ENCODE data around the gene MTMR4.
"Not testable (repeated sequence)": the region's sequence is repeated elsewhere in the genome, so short reads cannot be mapped to it uniquely, and the experiment has no call there.

Gene MTMR4

GRCh38 chr17:58487589-58488427, 26.6 kb downstream of the MTMR4 start, which contains the start of gene HSF5:
Gene HSF5 (minus strand): TSS chr17:58488408. CDS start chr17:58488274, 134 bp downstream.
- TF ChIP-seq, protein P1, sequence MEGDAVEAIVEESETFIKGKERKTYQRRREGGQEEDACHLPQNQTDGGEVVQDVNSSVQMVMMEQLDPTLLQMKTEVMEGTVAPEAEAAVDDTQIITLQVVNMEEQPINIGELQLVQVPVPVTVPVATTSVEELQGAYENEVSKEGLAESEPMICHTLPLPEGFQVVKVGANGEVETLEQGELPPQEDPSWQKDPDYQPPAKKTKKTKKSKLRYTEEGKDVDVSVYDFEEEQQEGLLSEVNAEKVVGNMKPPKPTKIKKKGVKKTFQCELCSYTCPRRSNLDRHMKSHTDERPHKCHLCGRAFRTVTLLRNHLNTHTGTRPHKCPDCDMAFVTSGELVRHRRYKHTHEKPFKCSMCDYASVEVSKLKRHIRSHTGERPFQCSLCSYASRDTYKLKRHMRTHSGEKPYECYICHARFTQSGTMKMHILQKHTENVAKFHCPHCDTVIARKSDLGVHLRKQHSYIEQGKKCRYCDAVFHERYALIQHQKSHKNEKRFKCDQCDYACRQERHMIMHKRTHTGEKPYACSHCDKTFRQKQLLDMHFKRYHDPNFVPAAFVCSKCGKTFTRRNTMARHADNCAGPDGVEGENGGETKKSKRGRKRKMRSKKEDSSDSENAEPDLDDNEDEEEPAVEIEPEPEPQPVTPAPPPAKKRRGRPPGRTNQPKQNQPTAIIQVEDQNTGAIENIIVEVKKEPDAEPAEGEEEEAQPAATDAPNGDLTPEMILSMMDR (IDR thresholded peaks at IDR 0.05; ENCODE audit: extremely low read depth, insufficient read depth, missing control alignments): peak; percentile 57
- in situ Hi-C loops (cut with MboI; ENCODE audit: low pct_unique_long_range_greater_than_20kb, low sequenced_read_pairs, unreplicated experiment): no loop called here
- DNase-seq (ENCODE audit: low spot score): peak; percentile 75

DNA sequence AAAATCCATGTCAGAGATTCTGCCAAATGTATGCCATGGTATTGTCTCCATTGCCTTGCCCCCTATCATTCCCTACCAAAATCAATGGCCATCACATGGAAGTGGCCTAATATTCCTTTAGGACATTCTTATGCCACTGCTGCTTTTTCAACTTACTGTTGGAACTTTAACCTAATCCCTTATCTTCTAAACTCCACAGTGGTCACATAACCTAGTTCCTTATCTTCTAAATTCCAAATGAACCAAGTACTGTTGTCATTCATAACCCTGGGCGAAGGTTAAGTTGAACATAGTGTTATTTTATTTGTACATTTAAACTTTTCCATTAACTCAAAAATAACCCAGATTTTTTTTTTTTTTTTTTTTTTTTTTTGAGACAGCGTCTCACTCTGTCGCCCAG, 29.8 kb downstream of the MTMR4 start:
- in situ Hi-C loops (cut with MboI; ENCODE audit: low pct_unique_long_range_greater_than_20kb, low sequenced_read_pairs, unreplicated experiment): no loop called here
- TF ChIP-seq, protein P1 (IDR thresholded peaks at IDR 0.05; ENCODE audit: extremely low read depth, insufficient read depth, missing control alignments): no peak
- DNase-seq (ENCODE audit: low spot score): no peak

DNA sequence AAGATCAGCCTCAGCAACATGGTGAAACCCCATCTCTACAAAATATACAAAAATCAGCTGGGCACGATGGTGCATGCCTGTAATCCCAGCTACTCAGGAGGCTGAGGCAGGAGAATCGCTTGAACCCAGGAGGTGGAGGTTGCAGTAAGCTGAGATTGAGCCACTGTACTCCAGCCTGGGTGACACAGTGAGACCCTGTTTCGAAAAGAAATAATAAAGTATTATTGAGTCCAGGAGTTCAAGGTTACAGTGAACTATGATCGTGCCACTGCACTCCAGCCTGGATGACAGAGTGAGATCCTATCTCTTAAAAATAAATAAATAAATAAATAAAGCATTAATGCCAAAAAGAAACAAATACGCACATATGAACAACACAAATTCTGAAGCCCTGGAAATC, 32.6 kb downstream of the MTMR4 start:
- in situ Hi-C loops (cut with MboI; ENCODE audit: low pct_unique_long_range_greater_than_20kb, low sequenced_read_pairs, unreplicated experiment); DNase-seq (ENCODE audit: low spot score): not testable (repeated sequence)

DNA sequence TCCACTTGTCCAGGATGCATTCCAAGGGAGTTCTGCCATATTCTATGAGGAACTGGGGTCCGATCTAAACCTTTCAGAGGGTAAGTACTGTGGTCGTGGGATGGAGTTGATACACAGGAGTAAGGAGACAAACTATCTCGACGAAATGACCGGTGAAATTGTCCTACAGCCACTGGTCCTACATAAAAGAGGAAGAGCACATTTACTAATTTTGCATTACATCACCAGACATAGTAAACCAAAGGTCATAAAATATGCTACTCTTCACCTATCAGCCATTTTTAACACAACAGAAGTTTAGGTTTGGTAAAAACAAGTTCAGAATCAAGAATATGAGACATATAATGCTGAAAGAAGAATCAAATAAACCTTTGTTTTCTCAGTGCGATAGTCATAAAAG, 34.3 kb downstream of the MTMR4 start:
- DNase-seq (ENCODE audit: low spot score): no peak
- in situ Hi-C loops (cut with MboI; ENCODE audit: low pct_unique_long_range_greater_than_20kb, low sequenced_read_pairs, unreplicated experiment): no loop called here
- TF ChIP-seq, protein P1 (IDR thresholded peaks at IDR 0.05; ENCODE audit: extremely low read depth, insufficient read depth, missing control alignments): no peak

DNA sequence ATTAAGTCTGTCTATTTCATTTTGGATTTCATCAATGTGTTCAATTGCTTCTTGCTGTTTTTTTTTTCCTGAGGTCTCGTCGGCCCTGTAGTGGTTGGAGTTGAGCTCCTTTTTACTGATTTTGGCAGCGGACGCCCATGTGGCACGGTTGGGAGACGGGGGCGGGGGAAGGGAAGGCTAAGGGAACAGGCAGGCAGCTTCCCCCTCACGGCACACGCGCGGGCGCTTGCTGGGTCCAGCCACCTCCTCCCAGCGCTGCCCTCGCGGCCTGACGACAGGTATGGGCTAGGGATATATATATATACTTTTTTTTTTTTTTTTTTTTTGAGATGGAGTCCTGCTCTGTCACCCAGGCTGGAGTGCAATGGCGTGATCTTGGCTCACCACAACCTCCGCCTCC, 37.6 kb downstream of the MTMR4 start:
- in situ Hi-C loops (cut with MboI; ENCODE audit: low pct_unique_long_range_greater_than_20kb, low sequenced_read_pairs, unreplicated experiment): no loop called here
- TF ChIP-seq, protein P1 (IDR thresholded peaks at IDR 0.05; ENCODE audit: extremely low read depth, insufficient read depth, missing control alignments): no peak
- DNase-seq (ENCODE audit: low spot score): no peak

GRCh38 chr17:58475985-58476384, 38.5 kb downstream of the MTMR4 start:
- DNase-seq (ENCODE audit: low spot score): no peak
- in situ Hi-C loops (cut with MboI; ENCODE audit: low pct_unique_long_range_greater_than_20kb, low sequenced_read_pairs, unreplicated experiment): no loop called here
- TF ChIP-seq, protein P1 (IDR thresholded peaks at IDR 0.05; ENCODE audit: extremely low read depth, insufficient read depth, missing control alignments): no peak

DNA sequence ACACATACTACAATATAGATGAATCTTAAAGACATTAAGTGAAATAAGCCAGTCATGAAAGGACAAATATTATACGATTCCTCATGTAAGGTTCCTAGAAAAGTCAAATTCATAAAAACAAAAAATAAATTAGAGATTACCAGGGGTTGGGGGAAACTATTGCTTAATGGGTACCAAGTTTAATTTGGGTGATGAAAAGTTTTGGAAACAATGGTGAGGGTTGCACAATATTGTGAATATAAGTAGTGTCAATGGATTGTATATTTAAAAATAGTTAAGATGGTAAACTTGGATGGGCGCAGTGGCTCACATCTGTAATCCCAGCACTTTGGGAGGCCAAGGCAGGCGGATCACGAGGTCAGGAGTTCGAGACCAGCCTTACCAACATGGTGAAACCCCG, 44.1 kb downstream of the MTMR4 start:
- in situ Hi-C loops (cut with MboI; ENCODE audit: low pct_unique_long_range_greater_than_20kb, low sequenced_read_pairs, unreplicated experiment): no loop called here
- no peak for DNase-seq (ENCODE audit: low spot score)
- TF ChIP-seq, protein P1 (IDR thresholded peaks at IDR 0.05; ENCODE audit: extremely low read depth, insufficient read depth, missing control alignments): no peak
